Lower leg skin (tissue), 4 donors: ENCODE data around the gene LRP1B. TPM values are rescaled to one million over a fixed set of nuclear protein-coding genes. Genes with fewer than 3 reads are reported as not detected.

Experiments
- DNase-seq, 2 donors: peaks; one replicate each; pipeline ENCODE4 v3.0.0-alpha.2; 2019; ENCODE audit warnings: low spot score in 2 of 2
- H3K4me3 ChIP-seq: fragments of 200-600 bp; sonication (generic); 2 replicates; pipeline ENCODE4 v1.5.1; 2017; ENCODE audit warnings: mild to moderate bottlenecking, low read depth; ENCODE audit not compliant: poor library complexity, severe bottlenecking
- POLR2A ChIP-seq, 2 donors: fragments of 450-650 bp; IDR thresholded peaks; one replicate each; pipeline ENCODE4 v1.6.1; 2016 to 2017; ENCODE audit warnings: antibody characterized with exemption in 2 of 2, mild to moderate bottlenecking in 1 of 2, moderate library complexity in 1 of 2
- WGBS, 2 donors: methylation state at CpG; one replicate each; pipeline ENCODE4 v1.1.5; 2018; 5-methylcytosine and 5-hydroxymethylcytosine counted together
- intact Hi-C: fragments of 100-400 bp; cut with DNase I; formaldehyde crosslinking; loops from one replicate; pipeline ENCODE4 v1.15.0; 2023; ENCODE audit warnings: low total_unique reads
- total RNA-seq, 4 donors: library from RNA; depleted of rRNA; stranded (reverse); fragments of >200 nt; gene quantifications; one replicate each; pipeline ENCODE4 v1.1.0, GENCODE V29; 2016
- TF ChIP-seq, protein P1 (sequence below), 3 donors: fragments of 450-650 bp; IDR thresholded peaks; one replicate each; pipeline ENCODE4 v1.5.1; 2016; ENCODE audit warnings: antibody characterized with exemption in 3 of 3, mild to moderate bottlenecking in 3 of 3, moderate library complexity in 2 of 3

The LRP1B gene
- total RNA-seq, 4 donors from 2014 or later = 0.80 to 1.6 (median 1.0) TPM

DNA sequence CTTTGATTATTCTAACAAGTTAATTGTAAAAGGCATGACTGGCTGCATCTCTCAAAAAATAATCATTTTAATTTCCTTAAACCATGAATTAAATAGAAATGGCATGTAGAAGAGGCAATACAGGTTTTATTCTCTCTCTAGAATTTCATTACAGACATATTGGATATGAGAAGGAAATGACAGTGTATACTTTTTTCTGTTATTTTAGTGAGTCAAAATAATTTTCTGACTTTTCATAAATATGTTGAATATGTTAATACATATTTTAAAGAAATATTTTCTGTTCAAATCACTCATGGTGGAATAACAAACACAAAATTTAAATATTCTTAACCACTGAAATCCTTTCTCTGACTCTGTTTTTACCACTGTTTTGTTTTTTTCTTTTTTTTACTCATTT is 510.4 kb downstream of the LRP1B start:
- H3K4me3 ChIP-seq = no peak overlapping the region
- no peak for DNase-seq
- TF ChIP-seq, protein P1, sequence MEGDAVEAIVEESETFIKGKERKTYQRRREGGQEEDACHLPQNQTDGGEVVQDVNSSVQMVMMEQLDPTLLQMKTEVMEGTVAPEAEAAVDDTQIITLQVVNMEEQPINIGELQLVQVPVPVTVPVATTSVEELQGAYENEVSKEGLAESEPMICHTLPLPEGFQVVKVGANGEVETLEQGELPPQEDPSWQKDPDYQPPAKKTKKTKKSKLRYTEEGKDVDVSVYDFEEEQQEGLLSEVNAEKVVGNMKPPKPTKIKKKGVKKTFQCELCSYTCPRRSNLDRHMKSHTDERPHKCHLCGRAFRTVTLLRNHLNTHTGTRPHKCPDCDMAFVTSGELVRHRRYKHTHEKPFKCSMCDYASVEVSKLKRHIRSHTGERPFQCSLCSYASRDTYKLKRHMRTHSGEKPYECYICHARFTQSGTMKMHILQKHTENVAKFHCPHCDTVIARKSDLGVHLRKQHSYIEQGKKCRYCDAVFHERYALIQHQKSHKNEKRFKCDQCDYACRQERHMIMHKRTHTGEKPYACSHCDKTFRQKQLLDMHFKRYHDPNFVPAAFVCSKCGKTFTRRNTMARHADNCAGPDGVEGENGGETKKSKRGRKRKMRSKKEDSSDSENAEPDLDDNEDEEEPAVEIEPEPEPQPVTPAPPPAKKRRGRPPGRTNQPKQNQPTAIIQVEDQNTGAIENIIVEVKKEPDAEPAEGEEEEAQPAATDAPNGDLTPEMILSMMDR (IDR thresholded peaks at IDR 0.05) = no peak
- TF ChIP-seq POLR2A (IDR thresholded peaks at IDR 0.05) = no peak
- intact Hi-C loops = no loop called here

DNA sequence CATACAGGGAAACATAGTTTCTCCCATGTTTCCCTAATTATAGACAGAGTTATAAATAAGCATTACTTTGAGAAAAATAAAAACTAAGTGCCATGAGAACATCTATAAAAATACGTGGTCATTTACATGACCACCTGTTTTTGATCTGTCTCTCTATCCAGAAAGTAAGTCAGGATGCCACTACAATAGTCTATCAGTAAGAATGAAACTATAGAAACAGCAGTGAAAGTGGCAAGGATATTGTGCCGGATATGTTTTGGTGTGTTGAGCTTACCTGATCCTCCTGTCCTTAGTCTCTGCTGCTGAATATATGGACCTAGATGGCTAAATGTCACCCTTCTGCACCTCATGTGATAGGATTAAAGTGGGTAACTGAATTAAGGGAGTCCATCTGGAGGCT is 512.4 kb downstream of the LRP1B start:
- WGBS, 2 donors = 62 to 74% methylated on average over 2 of the region's 2 CpGs
- intact Hi-C loops = no loop called here
- TF ChIP-seq POLR2A (IDR thresholded peaks at IDR 0.05) = no peak
- TF ChIP-seq, protein P1 (IDR thresholded peaks at IDR 0.05) = no peak
- no peak for DNase-seq
- H3K4me3 ChIP-seq = no peak overlapping the region

DNA sequence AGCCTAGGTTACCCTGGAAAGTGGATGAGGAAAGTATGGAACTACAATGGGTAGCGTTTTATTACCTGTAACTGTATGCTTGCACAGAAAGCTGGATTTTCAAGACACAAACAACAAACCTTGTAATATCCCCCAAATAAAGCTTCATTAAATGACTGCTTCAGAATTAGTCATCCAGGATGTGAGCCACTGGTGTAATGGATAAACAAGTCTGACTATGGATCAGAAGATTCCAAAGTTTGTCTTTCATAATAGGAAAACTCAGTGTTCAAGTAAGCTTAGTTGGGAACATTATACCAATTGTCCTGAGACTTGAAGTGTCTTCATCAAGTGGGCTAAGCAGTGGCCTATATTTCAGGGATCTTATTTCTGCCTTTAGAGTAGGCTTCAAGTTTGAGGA is 518.8 kb downstream of the LRP1B start:
- DNase-seq = no peak
- intact Hi-C loops = no loop called here
- 78 to 81% methylated on average over 1 of the region's 1 CpG for WGBS, 2 donors
- H3K4me3 ChIP-seq = no peak overlapping the region
- TF ChIP-seq, protein P1 (IDR thresholded peaks at IDR 0.05) = no peak
- TF ChIP-seq POLR2A (IDR thresholded peaks at IDR 0.05) = no peak

DNA sequence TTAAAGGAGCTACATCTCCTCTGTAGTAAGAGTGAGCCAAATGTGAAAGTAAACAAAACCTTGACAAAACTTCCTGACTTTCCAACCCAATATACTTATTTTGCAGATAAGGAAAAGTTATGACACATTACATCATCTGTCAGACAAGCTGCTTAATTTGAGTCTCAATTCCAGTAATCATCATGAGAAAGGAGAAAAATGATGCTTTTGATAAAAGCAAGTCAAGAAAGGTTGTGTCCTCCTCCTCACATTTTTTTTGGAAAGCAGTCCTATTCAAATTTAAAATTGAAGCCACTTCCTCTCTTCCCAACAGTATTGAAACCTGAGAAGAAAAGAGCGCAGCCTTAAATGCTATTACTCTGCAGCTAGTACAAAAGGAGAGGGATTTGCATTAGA is 519.6 kb downstream of the LRP1B start:
- H3K4me3 ChIP-seq = no peak overlapping the region
- DNase-seq = no peak
- intact Hi-C loops = no loop called here
- TF ChIP-seq, protein P1 (IDR thresholded peaks at IDR 0.05) = no peak
- WGBS, 2 donors = 43 to 51% methylated on average over 1 of the region's 1 CpG

DNA sequence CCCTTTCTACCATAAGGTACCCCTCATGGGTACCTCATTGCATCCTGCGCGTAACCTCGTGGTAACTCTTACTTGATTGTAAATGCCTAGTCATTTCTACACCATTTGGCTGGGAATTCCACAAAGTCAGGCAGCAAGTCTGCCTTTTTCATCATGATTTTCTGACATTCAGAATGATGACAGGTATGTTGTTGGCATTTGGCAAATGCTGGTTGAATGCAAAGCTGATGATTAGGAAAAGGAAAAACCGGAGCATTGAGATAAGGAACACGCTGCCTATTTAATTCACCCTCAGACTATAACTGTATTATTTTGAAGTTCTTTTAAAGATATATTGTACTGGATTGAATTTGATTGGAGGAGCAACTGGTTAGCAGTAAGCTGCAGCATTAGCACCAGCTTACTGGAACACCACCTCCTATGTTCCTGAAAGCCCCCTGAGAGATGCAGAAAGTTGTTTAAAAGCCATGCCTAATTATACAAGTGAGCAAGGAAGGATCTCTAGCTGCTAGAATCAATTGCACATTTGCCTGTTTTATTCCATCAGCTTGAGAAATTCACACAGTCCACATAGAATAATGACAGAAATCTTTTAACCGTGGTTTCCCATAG is 520.1 kb downstream of the LRP1B start:
- H3K4me3 ChIP-seq = no peak overlapping the region
- intact Hi-C loops = no loop called here
- 67 to 68% methylated on average over 6 of the region's 6 CpGs for WGBS, 2 donors
- no peak for DNase-seq
- TF ChIP-seq POLR2A (IDR thresholded peaks at IDR 0.05) = no peak
- TF ChIP-seq, protein P1 (IDR thresholded peaks at IDR 0.05) = no peak

DNA sequence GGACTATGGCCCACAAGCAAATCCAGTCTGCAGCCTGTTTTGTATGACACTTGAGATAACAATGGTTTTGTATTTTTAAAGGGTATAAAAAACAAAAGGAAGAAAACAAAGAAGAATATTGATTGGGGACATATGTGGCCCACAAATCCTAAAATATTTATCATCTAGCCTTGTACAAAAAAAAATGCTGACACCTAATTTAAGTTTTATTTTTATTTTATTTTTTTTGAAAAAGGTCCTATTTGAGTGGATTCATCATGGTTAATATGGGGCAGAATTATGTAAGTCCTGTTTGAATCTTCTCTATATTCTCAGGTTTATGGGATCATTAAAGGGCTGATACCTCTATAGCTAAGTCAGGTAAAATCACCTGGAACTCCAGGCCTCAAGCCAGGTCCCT is 525.7 kb downstream of the LRP1B start:
- DNase-seq = no peak
- intact Hi-C loops = no loop called here
- TF ChIP-seq, protein P1 (IDR thresholded peaks at IDR 0.05) = no peak
- TF ChIP-seq POLR2A (IDR thresholded peaks at IDR 0.05) = no peak
- no peak overlapping the region for H3K4me3 ChIP-seq
